Measurements from ENCODE around the gene CIRBP.

The CIRBP gene

GRCh38 chr19:1269065-1269477 is at the start of gene CIRBP:
Gene CIRBP, plus strand, starts transcription at chr19:1269332. Its CDS starts 1,602 bp downstream, at chr19:1270934.
- DNase-seq, result peak; percentile 100

DNA sequence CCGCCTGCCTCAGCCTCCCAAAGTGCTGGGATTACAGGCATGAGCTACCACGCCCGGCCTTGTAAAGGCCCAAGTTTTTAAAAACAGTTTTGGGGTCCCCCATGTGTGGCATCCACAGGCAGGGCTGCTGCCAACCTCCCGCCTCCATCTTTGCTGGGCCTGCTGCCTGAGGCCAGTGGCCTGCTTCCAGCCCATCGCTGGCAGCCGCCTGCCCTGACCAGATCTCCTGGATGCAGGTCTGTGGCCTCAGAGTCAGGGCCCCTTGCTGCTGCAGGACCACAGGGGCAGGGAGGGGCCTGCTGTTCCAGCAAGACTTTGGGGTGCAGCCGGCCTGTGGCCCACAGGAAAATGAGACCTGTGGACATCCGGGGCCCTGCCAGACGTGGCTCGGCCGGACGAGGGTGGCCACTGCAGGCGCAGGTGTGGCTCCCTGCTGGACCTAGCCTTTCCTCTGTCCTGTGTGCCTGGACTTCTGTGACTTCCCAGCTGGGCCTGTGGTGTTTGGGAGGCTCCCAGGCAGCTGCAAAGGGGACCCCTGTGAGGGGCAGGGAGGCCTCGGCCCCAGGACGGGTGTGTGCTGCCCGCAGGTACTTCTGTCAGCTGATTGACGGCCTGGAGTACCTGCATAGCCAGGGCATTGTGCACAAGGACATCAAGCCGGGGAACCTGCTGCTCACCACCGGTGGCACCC is 49.2 kb upstream of the CIRBP start:
- no peak for DNase-seq

DNA sequence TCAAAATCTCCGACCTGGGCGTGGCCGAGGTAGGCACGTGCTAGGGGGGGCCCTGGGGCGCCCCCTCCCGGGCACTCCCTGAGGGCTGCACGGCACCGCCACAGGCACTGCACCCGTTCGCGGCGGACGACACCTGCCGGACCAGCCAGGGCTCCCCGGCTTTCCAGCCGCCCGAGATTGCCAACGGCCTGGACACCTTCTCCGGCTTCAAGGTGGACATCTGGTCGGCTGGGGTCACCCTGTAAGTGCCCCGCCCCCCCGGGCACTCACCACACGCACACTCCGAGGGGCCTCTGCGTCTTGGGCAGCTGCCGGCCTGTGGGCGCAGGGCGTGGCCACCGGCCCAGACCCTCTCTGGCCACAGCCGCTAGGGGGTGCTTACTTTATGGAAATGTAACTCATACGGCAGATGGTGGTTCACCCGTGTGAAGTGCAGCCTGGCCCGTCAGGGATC is 48.6 kb upstream of the CIRBP start:
- DNase-seq, result no peak

DNA sequence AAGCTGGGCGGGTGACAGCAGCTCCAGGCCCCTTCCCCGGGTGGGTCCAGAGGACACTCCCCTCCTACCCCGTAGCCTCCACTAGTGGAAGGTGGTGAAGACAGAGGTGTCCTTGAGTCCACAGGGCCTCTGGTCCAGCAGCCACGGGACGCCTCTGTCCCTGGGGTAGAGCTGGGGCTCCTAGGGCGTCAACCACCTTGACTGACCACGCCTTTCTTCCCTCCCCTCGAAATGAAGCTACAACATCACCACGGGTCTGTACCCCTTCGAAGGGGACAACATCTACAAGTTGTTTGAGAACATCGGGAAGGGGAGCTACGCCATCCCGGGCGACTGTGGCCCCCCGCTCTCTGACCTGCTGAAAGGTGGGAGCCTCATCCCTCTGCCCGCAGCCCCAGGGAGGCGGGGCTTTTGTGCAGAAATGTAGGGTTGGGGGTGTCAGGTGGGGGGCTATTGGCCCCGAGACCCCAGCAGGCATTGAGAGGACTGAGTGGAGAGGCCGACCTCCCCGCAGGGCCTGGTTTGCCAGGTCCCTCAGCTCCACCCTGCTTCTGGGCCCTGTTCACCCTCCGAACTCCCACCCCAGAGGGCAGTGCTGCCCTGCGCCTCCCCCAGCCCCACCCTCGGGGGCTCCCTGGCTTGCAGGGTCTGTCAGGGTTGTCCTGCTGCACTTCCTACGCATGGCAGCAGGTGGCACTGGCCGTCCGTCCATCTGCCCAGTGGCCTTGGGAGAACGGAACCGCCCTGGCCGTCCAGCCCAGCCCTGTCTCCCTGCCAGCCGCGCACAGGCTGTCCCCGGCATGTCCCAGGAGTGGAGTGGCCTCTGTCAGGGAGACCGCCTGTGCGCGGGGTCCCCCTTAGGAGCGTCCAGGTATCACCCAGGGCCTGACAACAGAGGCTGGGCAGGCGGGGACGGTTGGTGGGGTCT is 47.9 kb upstream of the CIRBP start:
- no peak for DNase-seq

DNA sequence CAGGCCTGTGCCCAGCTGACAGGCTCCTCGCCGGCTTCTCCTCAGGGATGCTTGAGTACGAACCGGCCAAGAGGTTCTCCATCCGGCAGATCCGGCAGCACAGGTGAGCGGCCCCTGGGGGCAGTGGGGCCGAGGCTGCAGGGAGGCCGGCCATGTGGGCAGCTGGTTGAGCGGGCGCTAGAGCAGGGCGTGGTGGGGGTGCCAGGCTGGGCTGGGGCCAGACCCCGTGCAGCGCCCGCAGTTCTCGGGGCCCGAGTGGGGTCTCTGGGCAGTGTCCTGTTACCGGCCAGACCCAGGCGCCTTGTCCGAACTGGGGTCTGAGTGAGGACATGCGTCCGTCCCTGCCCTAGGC is 47.3 kb upstream of the CIRBP start:
- DNase-seq, result no peak

GRCh38 chr19:1222394-1222793 is 46.7 kb upstream of the CIRBP start:
- DNase-seq, result no peak

DNA sequence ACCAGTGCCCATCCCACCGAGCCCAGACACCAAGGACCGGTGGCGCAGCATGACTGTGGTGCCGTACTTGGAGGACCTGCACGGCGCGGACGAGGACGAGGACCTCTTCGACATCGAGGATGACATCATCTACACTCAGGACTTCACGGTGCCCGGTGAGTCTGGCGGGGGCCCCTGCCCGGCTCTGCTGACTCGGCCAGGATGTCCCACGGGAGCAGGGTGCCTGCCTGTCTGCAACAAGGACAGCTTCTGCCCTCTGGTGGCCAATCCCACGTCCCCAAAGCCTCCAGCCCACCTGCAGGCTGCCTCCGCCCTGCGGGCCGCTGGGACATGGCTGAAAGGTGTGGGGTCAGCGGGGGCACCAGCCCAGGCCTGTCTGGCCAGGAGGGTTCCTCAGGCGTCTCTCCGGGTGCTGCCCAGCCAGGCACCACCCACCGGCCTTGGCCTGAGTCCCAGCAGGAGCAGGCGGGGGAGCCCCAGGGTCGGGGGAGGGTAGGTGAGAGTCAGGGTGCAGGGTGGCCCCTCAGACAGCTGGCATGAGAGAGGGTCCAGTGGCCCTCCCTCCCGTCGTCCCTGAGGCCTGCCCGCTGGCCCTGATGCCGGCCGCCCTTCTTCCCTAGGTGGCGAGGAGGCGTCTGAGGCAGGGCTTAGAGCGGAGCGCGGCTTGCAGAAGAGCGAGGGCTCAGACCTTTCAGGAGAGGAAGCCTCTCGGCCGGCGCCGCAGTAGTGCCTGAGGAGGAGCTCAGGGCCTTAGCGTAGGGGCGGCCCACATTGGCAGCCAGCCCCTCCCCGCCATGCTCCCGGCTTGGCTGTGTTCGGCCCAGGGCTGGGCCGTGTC is 45.9 kb upstream of the CIRBP start:
- DNase-seq, result no peak

- no peak for DNase-seq
Measured at GRCh38 chr19:1224047-1224825, 44.9 kb upstream of the CIRBP start.

DNA sequence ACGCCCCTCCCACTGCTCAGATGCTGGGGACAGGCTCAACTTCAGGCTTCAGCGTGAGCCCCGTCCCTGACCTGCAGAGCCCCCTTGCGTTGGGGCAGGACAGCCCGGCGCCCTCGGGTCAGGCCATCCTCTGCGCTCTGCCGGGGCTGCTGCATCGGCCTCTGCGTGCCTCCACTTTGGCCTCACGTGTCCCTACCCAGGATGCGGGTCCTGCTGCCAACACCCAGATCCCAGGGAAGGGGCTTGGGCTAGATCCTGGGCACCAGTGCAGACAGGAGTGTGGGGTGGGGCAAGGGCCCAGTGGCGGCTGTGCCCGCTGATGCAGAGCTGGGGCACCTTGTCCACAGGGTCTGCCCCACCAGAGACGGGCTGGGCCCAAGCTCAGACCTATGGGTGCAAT is 44.3 kb upstream of the CIRBP start:
- no peak for DNase-seq

DNA sequence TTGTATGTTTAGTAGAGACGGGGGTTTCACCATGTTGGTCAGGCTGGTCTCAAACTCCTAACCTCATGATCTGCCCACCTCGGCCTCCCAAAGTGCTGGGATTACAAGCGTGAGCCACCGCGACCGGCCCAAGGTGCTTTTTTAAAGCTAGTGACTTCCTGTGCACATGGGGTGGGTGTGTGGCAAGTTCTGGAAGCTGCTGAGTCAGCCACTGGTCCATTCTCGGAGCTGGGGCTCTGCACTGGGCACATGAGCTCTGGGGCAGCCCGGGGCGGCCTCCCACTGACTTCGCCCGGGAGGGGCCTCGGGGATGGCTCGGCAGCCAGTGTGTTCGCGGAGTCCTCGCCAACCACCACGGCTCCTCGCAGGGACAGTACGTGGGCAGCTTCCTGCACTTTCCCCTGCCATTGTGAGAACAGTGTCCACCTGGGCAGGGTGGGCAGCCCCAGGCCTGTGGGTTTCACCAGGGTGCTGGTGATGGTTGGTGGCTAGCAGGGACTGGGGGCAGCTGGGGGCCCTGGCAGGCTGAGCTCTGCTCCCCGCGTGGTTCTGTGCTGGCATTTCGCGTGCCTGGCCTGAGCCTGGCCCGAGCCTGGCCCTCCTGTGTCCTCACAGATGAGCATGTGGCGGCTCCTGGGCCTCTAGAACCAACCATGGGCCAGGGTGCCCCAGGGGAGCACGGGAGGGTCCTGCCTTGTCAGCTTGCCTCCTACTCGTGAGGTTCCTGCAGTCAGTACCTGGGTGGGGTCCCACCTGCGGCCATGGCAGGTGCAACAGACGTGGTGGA is 43.5 kb upstream of the CIRBP start:
- no peak for DNase-seq

DNA sequence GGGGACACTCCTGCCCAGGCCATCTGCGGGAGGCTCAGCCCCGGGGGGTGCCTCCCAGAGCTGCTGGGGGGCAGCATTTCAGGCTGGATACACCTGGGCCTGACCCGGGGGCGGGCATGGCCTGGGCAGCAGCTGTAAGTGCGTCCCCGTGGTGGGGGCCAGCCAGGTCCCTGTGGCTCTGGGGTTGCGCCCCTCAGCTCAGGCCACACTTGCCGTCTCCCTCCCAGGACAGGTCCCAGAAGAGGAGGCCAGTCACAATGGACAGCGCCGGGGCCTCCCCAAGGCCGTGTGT is 43.0 kb upstream of the CIRBP start:
- no peak for DNase-seq

DNA sequence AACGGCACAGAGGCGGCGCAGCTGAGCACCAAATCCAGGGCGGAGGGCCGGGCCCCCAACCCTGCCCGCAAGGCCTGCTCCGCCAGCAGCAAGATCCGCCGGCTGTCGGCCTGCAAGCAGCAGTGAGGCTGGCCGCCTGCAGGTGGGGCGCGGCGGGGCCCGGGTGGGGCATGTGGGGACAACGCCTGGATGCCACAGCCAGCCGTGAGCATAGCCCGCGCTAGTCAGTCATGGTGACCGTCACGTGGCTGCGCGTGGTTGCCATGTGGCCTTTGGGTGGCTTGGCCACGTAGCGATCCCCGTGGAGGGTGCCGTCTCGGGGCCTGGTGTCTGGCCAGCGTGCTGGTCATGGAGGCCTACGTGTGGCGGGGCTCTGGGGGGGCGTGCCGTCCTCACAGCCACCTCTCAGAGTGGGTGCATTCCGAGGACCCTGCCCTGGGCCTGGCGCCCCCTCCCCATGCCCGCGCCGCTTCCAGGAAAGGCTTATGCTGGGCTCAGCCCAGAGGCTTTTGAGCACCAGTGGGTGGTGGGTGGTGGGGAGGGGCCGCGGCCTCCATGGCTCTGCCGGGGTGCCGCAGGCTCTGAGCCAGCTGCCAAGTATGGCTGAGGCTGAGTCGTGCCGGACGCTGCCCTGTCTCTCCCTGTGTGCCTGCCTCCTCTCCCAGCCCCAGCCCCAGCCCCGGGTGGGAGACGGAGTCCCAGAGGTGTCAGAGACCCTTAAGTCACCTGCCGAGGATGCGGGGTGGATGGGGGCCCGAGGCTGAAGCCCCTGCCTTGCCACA is 42.4 kb upstream of the CIRBP start:
- DNase-seq, result no peak

DNA sequence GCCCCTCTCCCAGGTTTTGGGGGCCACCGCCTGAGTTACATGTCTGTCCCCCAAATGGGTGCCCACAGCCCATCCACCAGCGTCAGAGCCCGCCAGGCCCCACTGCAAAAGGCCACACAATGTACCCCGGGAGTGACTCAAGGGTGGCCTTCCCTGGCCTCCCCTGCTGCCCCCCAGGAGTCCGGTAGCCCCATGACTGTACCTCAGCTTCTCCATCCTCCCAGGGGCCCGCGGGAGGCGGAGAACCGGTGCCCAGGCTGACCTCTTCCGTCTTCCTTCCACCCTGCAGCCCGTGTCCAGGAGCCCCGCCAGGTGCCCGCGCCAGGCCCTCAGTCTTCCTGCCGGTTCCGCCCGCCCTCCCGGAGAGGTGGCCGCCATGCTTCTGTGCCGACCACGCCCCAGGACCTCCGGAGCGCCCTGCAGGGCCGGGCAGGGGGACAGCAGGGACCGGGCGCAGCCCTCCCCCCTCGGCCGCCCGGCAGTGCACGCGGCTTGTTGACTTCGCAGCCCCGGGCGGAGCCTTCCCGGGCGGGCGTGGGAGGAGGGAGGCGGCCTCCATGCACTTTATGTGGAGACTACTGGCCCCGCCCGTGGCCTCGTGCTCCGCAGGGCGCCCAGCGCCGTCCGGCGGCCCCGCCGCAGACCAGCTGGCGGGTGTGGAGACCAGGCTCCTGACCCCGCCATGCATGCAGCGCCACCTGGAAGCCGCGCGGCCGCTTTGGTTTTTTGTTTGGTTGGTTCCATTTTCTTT is 41.7 kb upstream of the CIRBP start:
- DNase-seq, result no peak

- DNase-seq, result no peak
Measured at GRCh38 chr19:1228161-1228957, 40.8 kb upstream of the CIRBP start.

- DNase-seq, result no peak
Measured at GRCh38 chr19:1229056-1229923, 39.8 kb upstream of the CIRBP start.

DNA sequence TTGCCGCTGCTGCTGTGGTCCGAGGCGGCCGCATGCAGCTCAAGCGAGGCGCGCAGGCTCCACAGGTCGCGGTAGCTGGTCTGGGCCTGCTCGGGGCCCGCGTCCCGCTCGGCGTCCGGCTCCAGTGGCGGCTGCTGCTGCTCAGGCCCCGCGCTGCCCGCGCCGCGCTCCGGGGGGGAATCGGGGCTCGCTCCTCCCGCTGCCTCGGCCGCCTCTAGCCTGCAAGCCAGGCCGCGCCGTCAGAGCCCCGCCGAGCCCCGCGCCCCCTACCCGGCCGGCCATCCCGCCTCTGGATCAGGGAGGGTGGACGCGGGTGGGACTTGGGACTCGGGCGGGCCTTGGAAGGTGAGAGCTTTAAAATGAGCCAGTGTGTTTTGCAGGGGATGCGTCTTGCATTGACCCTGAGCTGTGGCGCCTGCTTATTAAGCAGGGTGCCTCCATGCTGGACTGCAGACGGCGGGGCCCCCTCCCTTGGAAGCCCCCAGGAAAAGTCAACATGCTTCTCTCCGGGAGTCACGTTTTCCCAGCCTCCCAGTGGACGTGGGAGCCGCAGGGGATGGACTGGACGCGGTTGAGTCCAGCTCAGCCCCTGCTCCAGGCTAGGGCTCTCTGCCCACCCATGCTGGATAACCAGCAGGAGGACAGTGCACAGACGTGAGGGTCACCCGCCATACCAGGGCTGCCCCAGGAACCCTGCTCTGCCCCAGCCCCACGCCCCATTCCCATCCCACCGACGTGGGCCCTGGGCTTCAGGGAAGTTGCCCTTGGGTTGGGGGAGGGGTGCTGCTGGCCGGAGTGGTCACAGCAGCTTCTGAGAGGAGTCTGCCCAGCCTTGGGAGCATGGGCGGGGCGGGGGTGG is 39.0 kb upstream of the CIRBP start:
- DNase-seq, result no peak

- DNase-seq, result no peak
Measured at GRCh38 chr19:1230783-1231489, 38.2 kb upstream of the CIRBP start.
